ENCODE measurements around the gene PDE6B.
"Not testable (repeated sequence)": the region's sequence is repeated elsewhere in the genome, so short reads cannot be mapped to it uniquely, and the experiment has no call there.

Gene PDE6B

DNA sequence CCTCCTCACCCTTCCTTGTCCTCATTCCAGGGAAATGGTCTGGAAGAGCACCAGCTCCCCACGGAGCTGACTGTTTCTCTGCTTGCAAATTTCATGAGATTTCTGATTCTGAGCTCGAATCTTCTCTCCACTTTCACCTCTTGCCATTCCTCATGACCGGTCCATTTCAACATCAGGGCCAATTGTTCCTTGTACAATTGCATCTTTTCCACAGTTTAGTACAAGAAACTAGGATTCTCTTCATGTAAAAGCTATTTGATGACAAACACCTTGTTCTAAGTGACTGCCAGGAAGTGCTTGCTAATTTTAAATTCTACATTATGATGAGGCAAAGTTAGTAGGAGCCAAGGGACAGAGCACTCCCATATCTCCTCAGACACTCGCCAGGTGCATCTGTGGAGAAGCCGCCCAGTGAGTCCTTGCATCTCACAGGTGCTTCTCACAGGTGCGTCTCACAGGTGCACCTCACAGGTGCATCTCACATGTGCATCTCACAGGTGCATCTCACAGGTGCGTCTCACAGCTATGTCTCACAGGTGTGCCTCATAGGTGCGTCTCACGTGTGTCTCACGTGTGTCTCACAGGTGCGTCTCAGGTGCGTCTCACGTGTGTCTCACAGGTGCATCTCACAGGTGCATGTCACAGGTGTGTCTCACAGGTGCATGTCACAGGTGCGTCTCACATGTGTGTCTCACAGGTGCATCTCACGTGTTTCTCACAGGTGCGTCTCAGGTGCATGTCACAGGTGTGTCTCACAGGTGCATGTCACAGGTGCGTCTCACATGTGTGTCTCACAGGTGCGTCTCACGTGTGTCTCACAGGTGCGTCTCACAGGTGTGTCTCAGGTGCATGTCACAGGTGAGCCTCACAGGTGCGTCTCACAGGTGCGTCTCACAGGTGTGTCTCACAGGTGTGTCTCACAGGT is 3.0 kb upstream of the PDE6B start:
- DNase-seq, result no peak

DNA sequence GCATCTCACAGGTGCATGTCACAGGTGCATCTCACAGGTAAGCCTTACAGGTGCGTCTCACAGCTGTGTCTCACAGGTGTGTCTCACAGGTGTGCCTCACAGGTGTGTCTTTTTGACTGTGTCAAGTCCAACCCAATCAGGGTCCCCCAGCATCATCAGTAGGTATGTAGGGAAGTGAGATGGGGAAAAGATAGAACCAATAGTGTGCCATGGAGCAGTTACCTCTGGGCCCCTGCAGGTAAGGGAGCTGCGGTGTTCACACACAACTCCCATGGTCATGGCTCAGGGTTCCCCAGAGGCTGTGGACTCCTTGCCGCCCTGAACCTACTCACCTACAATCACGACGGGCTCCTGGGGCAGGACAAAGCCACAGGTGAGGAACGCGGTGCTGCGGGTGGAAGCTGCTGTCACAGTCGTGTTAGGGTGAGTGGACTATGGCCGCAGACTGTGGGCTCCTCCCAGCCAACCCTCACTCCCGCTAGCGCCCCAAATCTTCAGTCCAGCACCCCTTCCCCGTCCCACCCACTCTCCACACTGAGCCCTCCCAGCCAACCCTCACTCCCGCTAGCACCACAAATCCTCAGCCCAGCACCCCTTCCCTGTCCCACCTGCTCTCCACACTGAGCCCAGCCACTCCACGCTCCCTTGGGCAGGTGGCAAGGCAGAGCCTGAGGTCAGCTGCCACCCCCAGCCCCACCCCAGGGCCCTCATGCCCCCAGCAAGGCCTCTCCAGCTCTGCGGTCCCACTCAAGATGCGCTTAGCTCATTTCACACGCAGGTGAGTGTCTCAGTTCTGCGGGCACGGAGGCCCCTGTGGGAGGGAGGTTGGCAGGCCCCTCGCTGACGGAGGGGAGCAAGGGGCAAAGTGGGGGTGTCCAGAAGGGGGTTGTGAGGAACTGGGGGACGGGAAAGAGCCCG is 2.1 kb upstream of the PDE6B start:
- no peak for DNase-seq

DNA sequence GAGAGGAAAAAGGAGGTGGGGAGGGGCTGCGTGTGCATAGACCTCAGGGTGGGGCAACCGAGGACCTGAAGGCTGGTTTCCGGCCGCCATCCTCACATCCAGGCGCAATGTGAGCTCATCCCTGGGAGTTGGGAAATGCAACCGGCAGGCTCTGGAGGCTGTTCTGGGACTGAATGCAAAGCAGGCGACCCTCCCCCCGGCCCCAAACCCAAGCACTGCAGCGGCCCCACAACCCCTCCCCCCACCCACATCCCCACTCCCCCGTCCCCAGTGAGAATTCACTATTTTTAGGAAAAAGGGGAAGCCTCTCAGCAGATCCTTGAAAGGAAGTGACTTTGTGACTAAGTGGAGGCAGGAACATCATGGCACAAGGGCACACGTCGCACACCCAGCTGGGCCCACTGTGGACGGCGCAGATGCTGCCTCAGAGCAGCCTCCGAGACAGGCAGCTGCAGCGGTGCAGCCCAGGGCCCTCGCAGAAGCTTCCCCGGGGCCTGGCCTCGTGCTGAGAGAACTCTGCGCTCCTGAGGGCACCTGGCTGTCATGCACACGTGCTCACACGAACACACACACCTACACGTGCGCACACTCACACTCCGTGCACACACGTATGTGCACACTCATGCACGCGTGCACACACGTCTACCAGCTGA is 1.3 kb upstream of the PDE6B start:
- DNase-seq, result no peak

DNA sequence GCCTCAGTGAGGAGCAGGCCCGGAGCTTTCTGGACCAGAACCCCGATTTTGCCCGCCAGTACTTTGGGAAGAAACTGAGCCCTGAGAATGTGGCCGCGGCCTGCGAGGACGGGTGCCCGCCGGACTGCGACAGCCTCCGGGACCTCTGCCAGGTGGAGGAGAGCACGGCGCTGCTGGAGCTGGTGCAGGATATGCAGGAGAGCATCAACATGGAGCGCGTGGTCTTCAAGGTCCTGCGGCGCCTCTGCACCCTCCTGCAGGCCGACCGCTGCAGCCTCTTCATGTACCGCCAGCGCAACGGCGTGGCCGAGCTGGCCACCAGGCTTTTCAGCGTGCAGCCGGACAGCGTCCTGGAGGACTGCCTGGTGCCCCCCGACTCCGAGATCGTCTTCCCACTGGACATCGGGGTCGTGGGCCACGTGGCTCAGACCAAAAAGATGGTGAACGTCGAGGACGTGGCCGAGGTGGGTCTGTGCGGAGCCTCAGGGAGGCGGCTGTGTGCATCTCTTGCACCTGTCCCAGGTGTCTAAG is 323 bp downstream of the PDE6B start:
- no peak for DNase-seq

DNA sequence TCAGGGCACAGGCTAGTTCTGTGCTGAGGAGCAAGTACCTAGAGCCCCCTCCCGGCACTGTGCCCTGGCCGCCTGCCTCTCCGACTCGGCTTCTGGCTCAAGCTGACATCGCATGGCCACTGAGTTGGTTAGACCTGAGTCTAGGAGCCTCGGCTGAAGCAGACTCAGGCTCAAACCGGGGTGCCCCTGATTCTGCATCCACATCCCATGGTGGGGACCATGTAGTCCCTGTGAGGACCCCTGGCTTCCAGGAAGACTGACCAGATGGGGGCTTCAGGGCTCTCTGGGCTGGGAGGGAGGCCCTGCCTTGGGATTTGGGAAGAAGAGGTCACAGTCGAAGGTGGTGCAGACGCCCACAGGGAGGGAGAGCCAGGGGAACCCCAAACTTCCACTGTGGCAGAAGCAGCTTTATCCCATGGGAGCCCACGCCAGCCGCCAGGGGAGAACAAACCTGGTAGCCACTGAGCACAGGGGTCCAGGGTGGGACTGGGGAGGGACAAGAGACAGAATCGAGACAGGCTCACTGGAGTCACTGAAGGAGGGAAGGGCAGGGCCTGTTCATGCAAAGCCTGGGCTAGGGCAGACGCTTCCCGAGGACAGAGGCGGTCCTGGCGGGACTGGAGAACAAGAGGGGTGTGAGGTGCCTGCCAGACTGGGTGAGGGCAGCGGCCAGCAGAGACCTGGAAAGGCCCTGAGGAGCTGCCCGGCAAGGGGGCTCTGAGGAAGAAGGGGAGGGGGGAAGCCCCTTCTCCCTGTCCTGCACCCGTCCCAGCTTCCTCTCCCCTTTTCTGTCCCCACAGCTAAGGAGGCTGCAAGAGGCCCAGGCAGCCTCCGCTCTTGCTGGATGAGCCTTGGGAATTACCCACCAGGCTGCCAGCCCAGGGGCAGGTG is 1.1 kb downstream of the PDE6B start:
- DNase-seq, result no peak

DNA sequence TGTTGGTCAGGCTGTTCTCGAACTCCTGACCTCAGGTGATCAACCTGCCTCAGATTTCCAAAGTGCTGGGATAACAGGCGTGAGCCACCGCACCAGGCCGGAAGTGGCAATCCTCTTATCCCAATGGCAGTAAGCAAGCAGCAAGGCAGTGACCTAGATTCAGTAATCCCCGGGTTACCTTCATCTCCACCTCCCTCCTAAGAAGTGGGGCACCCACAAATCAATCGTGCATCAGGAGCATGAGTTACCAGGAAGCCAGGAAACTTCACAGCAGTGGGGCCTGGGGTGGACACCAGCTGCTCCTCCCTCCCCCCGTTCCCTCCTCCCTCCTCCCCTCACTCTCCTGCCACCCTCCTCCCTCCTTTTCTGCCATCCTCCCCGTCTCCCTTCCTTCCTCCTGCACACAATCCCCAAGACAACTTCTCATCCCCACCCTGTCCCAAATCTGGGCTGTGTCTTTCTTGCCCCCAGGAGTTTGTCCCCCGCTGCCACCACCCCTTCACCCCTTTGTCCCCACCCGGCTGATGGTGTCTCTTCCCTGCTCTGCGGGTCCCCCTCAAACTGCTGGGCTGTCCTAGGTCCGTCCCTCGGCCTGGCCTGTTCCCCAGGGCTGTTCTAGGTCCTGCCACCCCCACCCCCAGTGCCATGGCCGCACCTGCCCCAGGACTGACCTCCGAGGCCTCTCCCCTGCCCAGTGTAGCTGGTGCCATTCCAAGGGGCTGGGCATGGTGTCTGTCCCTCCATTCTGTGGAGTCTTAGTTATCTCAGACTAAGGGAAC is 2.2 kb downstream of the PDE6B start:
- no peak for DNase-seq

DNA sequence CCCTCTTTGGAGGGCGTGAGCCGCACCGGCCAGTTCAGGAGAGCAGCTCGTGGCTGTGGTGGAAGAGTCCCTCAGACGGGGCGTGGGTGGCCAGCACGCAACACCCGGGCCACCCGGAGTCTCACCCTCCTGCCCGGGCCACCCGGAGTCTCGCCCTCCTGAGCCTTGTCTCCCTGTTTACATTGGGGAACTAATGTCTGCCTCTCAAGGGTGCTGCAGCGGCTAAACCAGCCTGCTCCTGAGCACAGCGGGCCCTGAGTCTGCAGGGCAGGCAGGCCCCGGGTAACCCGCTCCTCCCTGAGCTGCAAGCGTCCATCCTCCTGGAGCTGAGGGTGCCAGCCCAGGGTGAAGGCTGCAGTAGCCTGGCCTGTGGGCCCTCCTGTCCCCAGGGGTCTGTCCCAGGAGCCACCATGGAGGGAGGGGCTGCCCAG is 3.0 kb downstream of the PDE6B start:
- no peak for DNase-seq

DNA sequence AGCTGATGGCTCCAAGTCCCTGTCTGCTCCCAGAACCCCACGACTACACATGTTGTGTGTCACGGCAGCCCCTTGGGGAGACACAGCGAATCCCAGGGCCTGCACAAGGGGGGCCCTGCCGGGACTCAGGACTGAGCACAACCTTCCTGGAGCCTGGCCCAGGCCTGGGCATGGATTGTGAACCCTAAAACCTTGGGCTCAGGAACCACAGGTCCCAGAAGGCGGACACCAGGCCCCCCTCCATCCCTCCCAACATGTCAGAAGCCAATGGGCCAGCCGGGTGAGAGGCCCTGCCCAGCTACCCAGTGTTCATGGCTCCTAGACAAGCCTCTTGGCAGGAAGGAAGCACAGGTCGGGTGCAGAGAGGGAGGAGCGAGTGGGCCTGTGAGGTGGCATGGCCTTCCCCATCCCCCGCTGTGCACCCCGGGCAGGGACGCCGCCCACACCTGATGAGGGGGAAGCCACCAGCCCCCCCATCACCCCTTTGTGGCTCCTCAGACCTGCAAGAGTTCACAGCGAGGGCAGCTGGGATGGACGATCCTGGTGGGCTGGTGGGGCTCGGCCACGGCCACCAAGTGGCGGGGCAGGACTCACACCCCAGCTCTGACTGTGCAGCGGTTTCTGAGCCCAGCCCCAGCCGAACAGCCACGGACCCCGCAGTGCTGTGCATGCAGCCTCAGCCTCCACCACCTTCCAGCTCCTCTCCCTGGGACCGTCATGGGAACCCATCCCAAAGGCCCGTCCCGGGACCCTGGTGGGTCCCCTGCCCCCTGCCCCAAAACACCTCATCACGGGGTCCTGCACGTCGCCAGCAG is 3.7 kb downstream of the PDE6B start:
- DNase-seq, result no peak

DNA sequence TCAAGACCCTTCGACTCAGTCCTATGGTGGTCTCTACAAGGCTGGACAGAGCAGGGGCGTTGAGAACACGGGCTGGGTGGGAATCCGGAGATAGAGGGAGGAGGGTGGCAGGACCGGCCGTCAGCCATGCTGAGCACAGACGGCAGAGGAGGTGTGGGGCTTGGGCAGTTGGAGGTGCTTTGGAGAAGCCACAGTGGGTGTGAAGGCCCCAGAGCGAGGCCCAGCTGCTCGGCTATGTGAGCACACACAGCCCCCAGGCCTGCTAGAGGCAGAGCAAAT is 4.2 kb downstream of the PDE6B start:
- no peak for DNase-seq

DNA sequence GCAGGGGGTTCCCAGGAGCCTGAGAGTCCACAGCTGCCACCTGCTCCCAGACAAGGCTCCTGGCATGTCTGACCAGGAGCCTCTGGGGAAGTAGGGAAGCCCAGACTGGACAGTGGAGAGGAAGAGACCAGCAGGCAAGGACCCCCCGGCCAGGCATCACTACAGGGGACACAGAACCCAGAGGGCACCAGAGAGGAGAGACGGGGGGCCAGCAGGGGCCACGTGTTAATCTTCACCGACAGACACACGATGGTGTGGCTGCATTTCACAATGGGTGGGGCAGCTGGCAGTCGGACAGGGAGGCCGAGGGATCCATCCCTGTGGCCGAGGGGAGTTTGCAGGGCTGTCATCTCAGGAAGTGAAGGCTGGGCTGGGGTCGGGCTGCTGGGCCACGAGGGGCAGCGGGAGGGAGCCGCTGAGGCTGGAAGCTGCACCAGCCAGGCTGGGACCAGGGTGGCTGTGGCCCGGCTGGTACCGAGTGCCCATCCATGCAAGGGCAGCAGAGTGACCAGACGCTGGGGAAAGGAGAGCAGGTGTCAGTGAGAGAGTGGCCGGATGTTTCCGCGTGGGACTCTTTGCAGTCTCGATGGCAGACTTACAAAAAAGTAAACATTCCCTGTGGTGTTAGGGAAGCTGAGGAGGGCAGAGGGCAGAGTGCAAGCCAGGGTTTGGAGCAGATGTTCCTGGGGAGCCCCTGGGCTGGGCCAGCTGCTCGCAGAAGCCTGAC is 4.7 kb downstream of the PDE6B start:
- DNase-seq, result no peak

DNA sequence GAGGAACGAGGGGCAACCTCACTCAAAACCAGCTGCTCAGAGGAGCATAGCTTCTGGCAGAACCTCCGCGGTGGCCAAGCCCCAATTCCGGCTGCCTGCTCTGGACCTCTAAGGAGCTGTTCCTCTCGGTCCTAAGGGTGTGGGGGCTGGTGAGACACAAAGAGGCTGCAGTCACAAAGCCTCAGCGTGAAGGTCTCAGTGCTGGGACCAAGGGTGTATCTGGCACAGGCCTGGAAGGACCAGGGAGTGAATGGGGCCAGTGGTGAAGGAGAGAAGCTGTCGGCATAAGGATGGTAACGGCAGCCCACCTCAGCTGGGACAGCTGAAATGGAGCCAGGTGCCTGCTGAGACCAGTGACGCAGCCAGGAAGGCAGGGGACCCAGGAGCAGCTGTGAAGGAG is 5.3 kb downstream of the PDE6B start:
- DNase-seq, result no peak

DNA sequence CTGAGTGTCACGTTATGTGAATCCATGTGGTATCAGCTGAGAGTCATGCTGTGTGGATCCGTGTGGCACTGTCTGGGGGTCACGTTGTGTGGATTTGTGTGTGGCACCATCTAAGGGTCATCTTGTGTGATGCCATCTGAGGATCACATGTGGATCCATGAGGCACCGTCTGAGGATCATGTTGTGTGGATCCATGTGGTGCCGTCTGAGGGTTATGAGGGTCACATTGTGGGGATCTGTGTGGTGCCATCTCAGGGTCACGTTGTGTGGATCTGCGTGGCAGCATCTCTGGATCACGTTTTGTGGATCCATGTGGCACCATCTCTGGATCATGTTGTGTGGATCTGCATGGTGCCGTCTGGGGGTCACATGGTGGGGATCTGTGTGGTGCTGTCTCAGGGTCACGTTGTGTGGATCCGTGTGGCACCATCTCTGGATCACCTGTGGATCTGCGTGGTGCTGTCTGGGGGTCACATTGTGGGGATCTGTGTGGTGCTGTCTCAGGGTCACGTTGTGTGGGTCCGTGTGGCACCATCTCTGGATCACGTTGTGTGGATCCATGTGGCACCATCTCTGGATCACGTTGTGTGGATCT is 6.9 kb downstream of the PDE6B start:
- DNase-seq, result no peak

DNA sequence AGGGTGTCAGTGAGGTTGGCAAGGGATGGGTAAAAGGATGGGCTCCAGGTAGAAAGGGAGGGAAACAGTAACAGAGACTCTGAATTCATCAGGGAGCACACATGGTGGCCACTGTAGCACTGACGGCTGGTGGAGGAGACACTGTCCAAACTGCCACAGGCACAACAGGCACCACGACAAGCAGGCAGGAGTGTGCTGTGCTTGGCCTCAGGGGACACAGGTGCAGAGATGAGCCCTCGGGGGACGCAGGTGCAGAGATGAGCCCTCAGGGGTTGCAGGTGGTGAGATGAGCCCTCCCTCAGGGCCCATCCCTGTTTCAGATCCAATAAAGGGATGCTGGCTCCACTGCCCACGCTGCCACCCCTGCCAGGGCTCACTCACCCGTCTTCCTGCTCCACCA is 7.6 kb downstream of the PDE6B start:
- no peak for DNase-seq

DNA sequence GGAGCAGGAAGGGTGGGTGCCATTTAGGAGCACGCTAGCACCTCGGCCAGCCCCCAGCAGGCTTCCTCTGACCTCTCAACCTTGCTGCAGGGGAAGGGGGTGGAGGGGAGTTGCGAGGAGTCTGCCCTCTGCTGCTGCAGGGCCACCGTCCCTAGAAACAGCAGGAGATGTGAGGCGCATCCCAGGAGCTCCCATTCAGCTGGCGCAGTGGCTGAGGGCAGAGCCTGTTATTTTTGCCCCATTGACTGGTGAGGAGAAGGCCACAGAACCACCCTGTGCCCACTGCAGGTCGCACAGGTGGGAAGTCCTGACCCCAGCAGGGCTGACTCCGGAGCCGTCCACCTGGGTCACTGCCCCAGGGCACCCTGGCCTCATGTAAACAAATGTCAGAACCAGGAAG is 8.0 kb downstream of the PDE6B start:
- DNase-seq, result no peak

DNA sequence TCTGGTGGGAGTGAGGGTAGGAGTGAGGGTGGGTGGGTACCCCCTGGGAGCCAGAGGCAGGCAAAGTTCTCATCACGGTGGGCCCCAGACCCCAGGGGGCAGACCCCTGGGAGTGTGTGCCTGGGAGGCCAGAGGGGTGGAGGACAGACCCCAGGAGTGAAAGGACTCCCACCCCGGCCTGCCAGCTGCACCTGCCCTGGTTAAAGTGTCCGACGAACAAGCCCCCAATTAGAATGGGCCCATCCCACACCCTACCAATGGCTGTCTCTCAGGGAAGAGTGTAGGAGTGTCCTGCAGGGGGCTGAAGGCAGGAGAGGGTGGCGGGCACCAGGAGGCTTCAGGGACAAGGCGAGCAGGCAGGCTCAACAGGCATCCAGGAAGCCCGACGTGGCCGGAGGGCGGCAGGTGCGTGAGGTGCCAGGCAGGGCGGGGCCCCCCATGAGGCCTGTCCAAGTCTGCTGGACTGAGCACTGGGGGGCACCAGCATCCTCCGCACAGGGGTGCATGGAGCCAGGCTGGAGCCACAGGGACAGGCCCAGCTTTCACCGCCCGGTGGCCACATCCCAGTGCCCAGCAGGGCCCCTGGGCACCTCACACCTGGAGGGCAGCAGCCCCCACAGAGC is 8.7 kb downstream of the PDE6B start:
- no peak for DNase-seq

DNA sequence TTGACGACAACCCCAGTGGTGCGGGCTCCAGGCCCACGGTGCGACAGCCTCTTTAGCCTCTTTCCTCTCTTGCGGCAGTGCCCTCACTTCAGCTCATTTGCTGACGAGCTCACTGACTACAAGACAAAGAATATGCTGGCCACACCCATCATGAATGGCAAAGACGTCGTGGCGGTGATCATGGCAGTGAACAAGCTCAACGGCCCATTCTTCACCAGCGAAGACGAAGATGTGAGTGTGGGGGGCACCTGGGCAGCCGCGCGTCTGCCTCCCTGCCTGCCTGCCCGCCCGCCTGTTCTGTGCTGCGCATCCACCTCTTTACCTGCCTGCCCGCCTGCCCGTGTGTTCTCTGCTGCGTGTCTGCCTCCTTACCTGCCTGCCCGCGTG is 9.2 kb downstream of the PDE6B start:
- DNase-seq, result no peak

DNA sequence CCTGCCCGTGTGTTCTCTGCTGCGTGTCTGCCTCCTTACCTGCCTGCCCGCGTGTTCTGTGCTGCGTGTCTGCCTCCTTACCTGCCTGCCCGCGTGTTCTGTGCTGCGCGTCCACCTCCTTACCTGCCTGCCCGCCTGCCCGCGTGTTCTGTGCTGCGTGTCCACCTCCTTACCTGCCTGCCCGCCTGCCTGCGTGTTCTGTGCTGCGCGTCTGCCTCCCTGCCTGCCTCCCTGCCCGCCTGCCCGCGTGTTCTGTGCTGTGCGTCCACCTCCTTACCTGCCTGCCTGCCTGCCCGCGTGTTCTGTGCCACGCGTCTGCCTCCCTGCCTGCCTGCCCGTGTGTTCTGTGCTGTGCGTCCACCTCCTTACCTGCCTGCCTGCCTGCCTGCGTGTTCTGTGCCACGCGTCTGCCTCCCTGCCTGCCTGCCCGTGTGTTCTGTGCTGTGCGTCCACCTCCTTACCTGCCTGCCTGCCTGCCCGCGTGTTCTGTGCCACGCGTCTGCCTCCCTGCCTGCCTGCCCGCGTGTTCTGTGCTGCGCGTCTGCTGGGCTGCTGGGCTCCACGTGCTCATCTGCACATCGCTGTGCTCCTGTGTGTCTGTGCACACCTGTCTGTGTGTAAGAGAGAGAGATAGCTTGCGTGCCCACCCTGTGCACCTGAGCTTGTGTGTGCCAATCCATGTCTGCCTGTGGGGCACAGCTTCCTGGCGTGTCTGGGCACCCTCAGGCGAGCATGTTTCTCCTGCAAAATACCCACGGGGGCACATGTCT is 9.9 kb downstream of the PDE6B start:
- not testable (repeated sequence) for DNase-seq
